Right renal cortex interstitium (tissue), 3 donors: ENCODE results near the gene PKNOX1. TPM values are rescaled to one million over a fixed set of nuclear protein-coding genes. Genes with fewer than 3 reads are reported as not detected.
"Not testable (repeated sequence)": the region's sequence is repeated elsewhere in the genome, so short reads cannot be mapped to it uniquely, and the experiment has no call there.

ENCODE experiments used
- DNase-seq, 3 donors: peaks; one replicate each; pipeline ENCODE4 v3.0.0-alpha.2; 2013; ENCODE audit warnings: low read depth in 3 of 3, low spot score in 2 of 3
- polyA plus RNA-seq, 3 donors: library from polyadenylated mRNA; unstranded; fragments of 120-200 nt; gene quantifications; one replicate each; pipeline ENCODE4 v1.2.1, GENCODE V29; 2013; ENCODE audit not compliant: insufficient read length in 3 of 3

The PKNOX1 gene
- polyA plus RNA-seq, 3 donors = 24.1 to 27.4 (median 25.0) TPM

DNA sequence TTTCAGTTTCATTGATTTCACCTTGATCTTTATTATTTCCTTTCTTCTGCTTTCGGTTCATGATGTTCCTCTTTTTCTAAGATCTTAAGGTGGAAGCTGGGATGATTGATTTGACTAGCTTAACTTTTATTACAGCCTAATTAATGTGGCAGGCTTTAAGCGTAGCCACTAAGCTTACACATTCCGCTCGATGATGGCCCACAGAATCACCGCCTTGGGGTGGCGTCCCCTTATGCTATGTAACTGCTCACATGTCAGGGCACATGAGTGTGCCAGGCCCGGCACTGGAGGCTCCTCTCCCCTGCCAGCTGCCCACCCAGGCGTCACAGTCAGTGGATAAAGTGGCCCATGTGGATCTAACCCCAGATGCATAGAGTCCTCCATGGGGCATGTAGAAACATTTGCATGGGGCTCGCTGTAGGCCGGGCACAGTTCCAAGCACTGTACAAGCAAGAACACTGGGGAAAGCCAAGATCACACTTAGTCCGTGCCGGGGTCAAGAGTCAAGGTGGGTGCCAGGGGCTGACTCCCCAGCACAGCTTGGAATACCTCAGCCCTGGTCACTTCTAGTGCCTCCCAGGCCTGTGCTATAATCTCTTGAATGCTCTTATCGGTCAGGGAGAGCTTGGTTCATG lies 41.7 kb downstream of the PKNOX1 start:
- no peak for DNase-seq

DNA sequence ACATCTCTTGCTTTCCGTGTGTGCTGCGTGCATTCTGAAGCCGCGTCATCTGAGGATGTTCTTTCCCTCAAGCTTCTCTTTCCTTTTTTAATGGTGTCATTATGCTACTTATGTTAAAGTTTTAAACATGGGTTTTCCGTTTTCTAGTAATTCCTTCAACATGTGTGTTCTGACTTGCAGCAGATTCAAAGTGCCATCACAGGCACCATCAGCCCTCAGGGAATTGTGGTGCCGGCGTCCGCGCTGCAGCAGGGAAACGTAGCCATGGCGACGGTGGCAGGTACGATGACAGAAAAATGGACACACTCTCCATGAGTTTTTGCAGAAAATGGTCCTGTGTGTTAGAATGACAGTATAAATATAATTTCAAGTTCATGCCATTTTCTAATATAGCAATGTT lies 42.4 kb downstream of the PKNOX1 start:
- DNase-seq = no peak

GRCh38 chr21:43018519-43018918 lies 44.2 kb downstream of the PKNOX1 start:
- DNase-seq = no peak

GRCh38 chr21:43020177-43020576 lies 45.8 kb downstream of the PKNOX1 start:
- DNase-seq = no peak

GRCh38 chr21:43020771-43021170 lies 46.4 kb downstream of the PKNOX1 start:
- DNase-seq = no peak

- DNase-seq = no peak
Measured at GRCh38 chr21:43021191-43021590, 46.8 kb downstream of the PKNOX1 start.

DNA sequence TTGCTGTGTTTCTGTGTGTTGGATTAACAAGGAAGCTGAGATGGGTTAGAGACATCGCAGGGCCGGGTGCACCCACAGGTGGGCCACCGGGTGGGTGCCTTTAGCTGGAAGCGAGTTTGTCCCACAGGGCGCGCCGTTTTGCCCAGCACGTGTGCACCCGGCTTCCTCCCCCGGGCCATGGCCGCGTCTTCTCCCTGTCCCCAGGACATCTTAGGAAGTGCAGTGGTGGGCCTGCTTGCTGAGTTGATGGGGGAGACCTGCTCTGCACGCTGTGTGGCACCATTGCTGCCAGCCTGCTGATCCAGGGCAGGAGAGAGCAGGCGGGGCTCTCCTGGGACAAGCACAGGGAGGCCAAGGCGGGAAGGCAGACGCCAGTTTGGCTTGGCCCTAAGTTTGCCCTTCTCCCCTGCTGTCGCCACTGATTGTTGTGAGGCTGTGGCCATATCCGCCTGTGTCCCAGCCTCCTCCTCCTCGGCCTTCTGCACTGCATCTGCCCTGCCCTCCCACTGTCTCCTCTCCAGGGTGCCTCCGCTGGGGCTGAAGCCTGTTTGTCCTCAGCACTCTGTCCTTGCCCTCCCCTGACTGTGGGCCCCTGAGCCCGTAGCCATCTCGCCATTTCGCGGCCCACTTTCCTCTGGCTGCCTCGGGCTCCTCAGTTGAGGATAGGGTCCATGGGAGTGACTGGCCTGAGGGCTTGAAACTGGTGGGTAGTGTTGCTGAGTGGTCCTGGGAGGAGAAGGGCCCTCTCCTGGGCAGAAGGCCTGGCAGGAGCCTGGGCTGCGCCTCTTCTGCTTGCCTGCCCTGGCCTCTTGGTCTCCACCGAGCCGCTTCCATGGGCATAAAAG lies 47.6 kb downstream of the PKNOX1 start:
- no peak for DNase-seq

DNA sequence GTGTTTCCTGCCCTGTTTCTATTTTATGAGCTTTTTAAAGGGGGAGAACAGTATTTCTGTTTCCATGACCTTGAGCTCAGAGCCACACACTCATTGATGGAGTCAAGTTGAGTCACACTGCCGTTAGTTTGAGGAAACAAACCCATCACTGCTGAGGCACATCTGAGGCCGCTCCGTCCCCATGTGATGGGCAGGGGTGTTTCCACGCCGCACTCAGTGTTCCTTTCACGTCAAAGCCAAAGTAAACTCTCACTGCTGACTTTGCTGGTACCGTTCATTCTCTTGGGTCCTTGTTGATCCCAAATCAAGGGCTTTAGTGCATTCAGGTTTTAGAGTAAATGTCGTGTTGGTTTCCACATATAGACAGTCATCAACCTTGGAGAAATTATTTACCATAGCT lies 48.8 kb downstream of the PKNOX1 start:
- no peak for DNase-seq

- no peak for DNase-seq
Measured at GRCh38 chr21:43024439-43025136, 50.2 kb downstream of the PKNOX1 start.

DNA sequence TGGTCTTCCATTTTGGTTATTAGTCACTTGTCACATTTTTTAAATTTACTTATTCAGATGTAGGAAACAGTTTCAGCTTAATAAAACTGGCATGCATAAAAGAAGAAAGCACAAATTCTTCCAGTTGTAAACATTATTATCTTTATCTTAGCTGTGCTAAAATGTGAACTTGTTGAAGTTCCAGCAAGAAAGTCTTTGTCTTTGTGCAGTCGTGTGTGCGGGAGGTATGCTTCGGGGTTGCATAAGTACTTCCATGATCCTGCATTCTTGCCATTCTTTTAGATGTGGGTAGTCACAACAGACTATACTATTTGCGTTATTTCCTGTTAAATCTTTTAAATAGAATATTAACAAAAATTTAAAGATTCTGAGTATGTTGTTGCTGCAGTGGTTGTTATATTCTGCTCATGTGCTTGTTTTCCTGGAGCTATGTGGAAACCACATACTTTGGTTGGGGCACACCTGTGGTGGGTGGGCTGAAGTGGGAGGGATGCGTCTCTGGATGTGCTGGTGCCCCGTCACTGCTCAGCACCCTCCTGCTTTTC lies 51.3 kb downstream of the PKNOX1 start:
- DNase-seq = no peak

DNA sequence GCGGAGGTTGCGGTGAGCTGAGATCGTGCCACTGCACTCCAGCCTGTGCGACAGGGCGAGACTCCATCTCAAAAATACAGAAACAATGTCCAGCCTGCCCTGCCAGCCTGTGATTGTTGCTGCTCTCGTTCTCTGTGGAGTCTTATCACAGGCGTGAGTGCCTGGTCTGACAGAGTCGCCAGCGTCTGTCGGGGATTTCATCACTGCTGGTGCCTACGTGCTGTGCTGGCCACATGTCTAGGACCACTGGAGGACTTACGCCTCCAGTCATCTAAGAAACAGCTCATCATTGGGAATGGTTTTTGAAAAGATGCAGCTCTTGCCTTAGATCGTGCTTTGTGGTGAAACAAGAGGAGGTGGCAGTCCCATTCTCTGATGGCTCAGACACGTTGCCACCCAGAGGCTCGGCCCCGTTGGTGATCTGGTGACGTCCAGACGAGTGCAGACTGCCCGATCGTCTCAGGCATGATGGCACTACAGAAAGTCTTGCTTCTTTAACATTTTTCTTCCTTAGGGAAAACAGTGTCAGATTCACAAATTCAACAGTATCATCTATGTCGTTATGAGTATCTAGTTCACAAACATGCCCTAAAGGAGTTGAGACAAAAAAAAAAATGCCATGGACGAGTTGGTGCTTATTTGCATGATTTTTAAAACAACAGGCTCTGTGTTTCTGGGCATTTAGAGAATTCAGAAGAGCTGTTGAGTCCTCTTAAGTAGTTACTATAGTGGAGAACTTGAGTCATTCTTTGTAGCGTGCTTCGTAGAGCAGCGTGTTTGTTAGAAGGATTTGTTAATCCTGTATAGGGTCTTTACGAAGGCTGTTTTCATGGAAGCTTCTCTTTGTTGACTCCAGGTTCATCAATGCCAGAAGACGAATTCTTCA lies 53.7 kb downstream of the PKNOX1 start:
- no peak for DNase-seq

DNA sequence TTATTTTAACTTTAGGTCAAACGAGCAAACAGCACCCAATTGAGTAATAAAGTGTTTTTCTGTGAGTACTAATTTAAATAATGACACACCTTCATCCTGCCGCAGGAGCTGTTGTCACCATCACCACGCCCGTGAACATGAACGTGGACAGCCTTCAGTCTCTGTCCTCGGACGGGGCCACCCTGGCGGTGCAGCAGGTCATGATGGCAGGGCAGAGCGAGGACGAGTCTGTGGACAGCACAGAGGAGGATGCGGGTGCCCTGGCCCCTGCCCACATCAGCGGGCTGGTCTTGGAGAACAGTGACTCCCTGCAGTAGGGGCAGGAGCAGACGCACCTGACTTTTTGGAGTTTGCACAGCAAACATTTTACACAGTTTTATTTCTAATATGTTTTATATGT lies 55.4 kb downstream of the PKNOX1 start:
- no peak for DNase-seq

DNA sequence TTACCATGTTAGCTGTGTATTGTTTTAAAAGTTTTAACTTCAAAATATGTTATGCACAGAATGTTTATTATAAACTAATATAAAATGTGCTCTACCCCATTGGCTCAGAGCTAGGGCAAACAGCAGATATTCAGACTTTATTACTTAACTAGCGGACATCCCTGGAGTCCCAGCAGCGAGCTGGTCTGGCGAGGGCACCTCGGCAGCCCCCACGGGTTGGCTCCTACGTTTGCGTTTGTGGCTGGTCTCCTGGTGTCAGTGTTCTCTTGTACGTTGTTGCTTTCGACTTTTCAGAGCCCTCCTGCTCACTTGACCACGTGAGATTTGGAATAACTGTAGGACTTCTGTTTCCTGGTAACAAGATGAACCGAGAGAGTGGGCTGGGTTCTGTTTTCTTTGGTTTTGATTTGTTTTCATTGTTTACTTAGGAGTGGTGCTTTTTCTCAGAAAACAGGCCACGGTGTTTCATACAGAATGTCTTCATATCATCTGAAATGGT lies 56.8 kb downstream of the PKNOX1 start:
- DNase-seq = no peak

- no peak for DNase-seq
Measured at GRCh38 chr21:43034101-43034500, 59.7 kb downstream of the PKNOX1 start.

DNA sequence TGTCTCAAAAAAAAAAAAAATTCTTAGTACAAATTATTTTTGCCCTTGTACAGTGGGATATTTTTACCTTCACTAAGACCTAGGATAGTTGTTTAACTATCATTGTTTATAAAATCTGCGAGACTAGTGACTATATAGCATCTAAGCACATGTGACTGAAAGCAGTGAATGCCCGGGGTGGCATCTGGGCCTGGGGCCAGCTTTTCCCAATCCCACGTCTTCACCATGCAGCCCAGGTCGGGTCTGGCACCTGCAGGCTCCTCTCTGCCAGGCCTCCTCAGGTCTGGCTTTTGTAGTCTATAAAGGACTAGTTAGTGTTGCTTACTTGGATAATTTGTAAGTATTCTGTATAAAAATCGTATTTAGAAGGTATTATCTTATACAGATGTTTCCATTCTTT lies 60.5 kb downstream of the PKNOX1 start:
- DNase-seq = no peak

DNA sequence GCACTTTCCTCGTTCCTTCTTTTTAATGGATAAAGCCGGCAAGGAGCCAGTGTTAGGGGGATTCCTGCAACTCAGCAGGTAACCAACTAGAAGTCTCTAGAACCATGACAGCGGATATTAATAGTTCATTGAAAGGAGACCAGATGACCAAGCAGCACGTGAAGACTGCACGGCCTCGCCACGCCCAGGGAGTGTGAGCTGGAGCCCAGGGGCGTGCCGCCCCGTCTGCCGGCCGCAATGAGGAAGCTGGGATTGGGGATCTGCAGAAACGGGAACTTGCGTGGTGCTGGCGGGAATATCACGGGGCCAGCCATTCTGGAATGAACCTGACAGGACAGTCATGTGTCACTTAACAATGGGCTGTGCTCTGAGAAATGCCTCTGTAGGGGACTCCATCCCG lies 62.5 kb downstream of the PKNOX1 start:
- DNase-seq = not testable (repeated sequence)

- not testable (repeated sequence) for DNase-seq
Measured at GRCh38 chr21:43037918-43038658, 63.7 kb downstream of the PKNOX1 start.

DNA sequence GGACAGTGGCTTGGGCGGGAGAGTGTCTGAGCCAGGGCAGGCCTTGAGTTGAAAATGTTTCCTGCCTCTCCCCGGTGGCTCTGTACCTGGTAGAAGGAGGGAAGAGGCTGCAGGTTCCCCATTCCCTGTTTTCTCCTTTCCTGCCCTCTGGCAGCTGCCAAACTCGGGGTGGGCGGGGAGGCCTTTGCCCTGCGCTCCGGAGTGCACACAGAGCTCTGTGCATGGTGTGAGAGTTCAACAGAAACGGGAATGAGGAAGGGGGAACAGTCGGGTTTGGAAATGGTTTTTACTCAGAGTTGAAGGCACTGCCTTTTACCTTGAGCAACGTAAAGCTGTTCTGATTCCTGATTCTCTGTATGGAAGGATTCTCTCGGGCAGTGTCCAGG lies 64.3 kb downstream of the PKNOX1 start:
- not testable (repeated sequence) for DNase-seq

DNA sequence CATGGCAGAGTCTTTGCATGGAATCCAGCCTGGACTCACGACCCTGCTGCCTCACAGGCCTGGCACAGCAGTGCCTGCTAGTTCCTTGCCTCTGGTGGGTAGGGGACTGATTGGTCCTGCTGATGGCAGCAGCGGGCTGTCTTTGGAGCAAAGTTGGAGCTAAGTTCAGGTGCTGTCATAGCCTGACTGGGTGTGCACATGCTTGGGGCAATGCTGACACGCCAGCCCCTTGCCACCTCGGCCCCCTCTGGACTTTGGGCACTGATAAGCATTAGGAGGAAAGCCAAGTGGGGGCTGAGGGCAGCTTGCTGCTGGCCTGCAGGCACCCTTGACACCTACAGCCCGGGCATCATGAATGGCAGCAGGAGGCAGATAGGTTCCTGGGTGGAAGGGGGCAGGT lies 67.8 kb downstream of the PKNOX1 start:
- DNase-seq = not testable (repeated sequence)
